GM20000 (cell line): ENCODE data around the gene NEURL2.

Source experiments
- DNase-seq: peaks from one replicate; pipeline ENCODE4 v3.0.0; 2012; ENCODE audit warnings: low spot score
- CTCF ChIP-seq: IDR thresholded peaks from 2 replicates; pipeline ENCODE4 v1.5.1; 2012; ENCODE audit warnings: mild to moderate bottlenecking, control low read depth; ENCODE audit errors: extremely low read depth, missing control alignments

NEURL2 gene

GRCh38 chr20:45899046-45899835 is 8.2 kb upstream of the NEURL2 start:
- DNase-seq = no peak
- no peak for TF ChIP-seq CTCF

- DNase-seq = no peak
- TF ChIP-seq CTCF = no peak
Observed at GRCh38 chr20:45898285-45898684, 7.3 kb upstream of the NEURL2 start.

DNA sequence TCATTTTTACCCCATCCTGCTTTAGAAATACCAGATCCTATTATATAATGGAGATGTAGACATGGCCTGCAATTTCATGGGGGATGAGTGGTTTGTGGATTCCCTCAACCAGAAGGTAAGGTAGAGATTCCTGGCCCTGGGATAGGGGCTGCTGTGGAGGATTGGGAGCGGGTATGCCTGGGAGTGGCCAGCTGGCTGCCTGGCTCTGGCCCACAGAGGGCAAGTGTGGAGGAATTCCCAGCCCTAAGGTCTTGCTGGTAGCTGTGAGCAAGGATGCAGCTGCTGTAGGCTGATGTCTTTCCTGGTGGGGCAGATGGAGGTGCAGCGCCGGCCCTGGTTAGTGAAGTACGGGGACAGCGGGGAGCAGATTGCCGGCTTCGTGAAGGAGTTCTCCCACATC is 6.7 kb upstream of the NEURL2 start:
- DNase-seq = no peak
- no peak for TF ChIP-seq CTCF

- no peak for TF ChIP-seq CTCF
- DNase-seq = no peak
Observed at GRCh38 chr20:45897289-45897688, 6.3 kb upstream of the NEURL2 start.

DNA sequence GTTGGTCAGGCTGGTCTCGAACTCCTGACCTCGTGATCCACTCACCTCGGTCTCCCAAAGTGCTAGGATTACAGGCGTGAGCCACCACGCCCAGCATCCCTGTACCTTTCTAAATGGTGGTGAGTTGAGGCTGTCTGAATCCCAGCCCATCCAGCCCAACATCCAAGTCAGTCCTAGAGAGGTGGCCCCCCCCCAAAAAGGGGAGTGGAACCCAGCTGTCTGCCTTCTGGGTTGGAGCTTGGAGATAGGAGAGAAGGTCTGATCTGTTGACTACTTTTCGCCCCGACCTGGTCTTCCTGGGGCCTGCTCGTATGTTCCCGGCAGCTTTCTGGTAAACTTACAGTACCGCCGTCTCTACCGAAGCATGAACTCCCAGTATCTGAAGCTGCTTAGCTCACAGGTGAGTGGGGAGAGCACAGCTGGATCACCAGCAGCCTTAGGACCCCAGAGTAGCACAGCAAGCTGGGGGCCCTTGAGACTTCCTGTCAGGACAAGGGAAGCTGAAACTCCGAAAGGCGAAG is 5.7 kb upstream of the NEURL2 start:
- TF ChIP-seq CTCF = no peak

DNA sequence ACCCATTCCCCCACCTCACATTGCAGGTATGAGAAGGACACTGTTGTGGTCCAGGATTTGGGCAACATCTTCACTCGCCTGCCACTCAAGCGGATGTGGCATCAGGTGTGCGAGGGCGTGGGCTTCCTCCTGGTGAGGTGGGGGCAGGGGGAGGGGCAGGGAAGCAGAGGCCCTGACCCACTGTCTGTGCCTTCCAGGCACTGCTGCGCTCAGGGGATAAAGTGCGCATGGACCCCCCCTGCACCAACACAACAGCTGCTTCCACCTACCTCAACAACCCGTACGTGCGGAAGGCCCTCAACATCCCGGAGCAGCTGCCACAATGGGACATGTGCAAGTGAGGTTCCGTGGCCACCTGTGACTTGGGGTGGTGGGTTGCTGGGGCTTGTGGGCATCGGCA is 3.8 kb upstream of the NEURL2 start:
- no peak for TF ChIP-seq CTCF
- no peak for DNase-seq

More for the DNA sequence above, 5.7 kb upstream of the NEURL2 start:
- no peak for DNase-seq

- no peak for TF ChIP-seq CTCF
- DNase-seq = no peak
Observed at GRCh38 chr20:45893831-45894230, 2.8 kb upstream of the NEURL2 start.
